WTC11 (cell line): ENCODE measurements around the gene MRTFA.

Experiments used
- CTCF ChIP-seq: fragments of 200-600 bp; IDR thresholded peaks from 2 replicates; pipeline ENCODE4 v1.8.0; 2022; ENCODE audit warnings: antibody characterized with exemption
- KAT7 ChIP-seq: sonication (generic); formaldehyde crosslinking; IDR thresholded peaks from 2 replicates; pipeline ENCODE4 v1.8.1; 2023; ENCODE audit warnings: missing genetic modification reagents, mild to moderate bottlenecking, borderline replicate concordance
- ZNF121 ChIP-seq: sonication (generic); formaldehyde crosslinking; IDR thresholded peaks from 2 replicates; pipeline ENCODE4 v1.8.0; 2023; ENCODE audit warnings: missing genetic modification reagents

DNA sequence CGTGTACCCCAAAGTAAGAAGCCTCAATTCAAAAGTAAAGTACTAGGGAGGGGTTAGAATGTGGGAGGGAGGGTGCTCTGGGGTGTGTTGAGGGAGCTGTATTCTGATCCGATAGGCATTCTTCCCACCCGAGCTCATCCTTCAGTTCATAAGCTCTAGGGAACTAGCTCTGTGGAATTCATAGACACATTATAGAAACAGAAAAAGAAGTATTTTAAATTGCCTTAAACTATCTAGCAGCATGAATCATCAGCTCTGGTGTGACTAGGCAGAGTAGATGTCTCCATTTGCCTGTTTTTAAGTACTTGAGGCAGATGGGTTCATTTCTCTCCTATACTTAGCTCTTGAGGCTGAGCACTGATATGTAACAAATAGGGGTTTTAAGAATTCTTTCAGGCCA is 273.5 kb downstream of the MRTFA start:
- no peak for TF ChIP-seq CTCF
- TF ChIP-seq ZNF121: no peak
- no peak for TF ChIP-seq KAT7 (CRISPR knock-in tag)
